HEK293 (cell line): ENCODE measurements around the gene SLC38A9.

Experiments
- CTCF ChIA-PET: fragments of 350-600 bp; formaldehyde crosslinking; extraction: SDS; loops from one replicate; lab custom pipeline; 2021; ENCODE audit warnings: antibody characterized with exemption; lab: Yijun Ruan, JAX
- POLR2A ChIA-PET: fragments of 300-600 bp; formaldehyde crosslinking; extraction: SDS; loops from one replicate; lab custom pipeline; 2020; ENCODE audit warnings: antibody characterized with exemption, inconsistent platforms; lab: Yijun Ruan, JAX
- H3K27ac ChIP-seq: fragments of 200-500 bp; sonication (Bioruptor generic); 2 replicates; pipeline ENCODE4 v1.5.1; 2014; ENCODE audit warnings: low read depth, low read length, control low read depth, inconsistent platforms; ENCODE audit errors: extremely low read depth
- H3K36me3 ChIP-seq, 2 experiments: fragments of 200-500 bp in 1 of 2; sonication (Bioruptor generic) in 1 of 2; 1 replicate in 1 of 2; 2 replicates in 1 of 2; pipeline ENCODE4 v1.5.1; 2014 to 2017; ENCODE audit warnings: inconsistent platforms in 2 of 2, low read length in 2 of 2; ENCODE audit not compliant: control insufficient read depth in 2 of 2, insufficient read depth in 1 of 2
- H3K4me1 ChIP-seq: fragments of 200-500 bp; sonication (Bioruptor generic); 2 replicates; pipeline ENCODE4 v1.5.1; 2014; ENCODE audit warnings: mild to moderate bottlenecking, low read length, inconsistent platforms; ENCODE audit not compliant: control insufficient read depth, insufficient read depth
- H3K4me3 ChIP-seq: 2 replicates; pipeline ENCODE4 v1.5.1; 2011; ENCODE audit warnings: low read depth, mild to moderate bottlenecking, control low read depth, low read length, moderate library complexity
- H3K9me3 ChIP-seq: fragments of 200-500 bp; sonication (Bioruptor generic); 2 replicates; pipeline ENCODE4 v1.5.1; 2014; ENCODE audit warnings: low read depth, low read length, inconsistent platforms; ENCODE audit not compliant: control insufficient read depth, insufficient read depth
- AEBP2 ChIP-seq: fragments of 450-650 bp; formaldehyde crosslinking; IDR thresholded peaks from 2 replicates; pipeline ENCODE4 v1.5.1; 2016; ENCODE audit warnings: missing biosample characterization, missing genetic modification characterization, borderline replicate concordance
- PBX3 ChIP-seq: sonication (generic); formaldehyde crosslinking; IDR thresholded peaks from 2 replicates; pipeline ENCODE4 v1.8.1; 2022; ENCODE audit warnings: mild to moderate bottlenecking, moderate library complexity, missing genetic modification reagents
- PRDM2 ChIP-seq: fragments of 450-650 bp; formaldehyde crosslinking; IDR thresholded peaks from 2 replicates; pipeline ENCODE4 v1.5.1; 2016; ENCODE audit warnings: missing biosample characterization, missing genetic modification characterization, borderline replicate concordance
- ZNF175 ChIP-seq: fragments of 450-650 bp; formaldehyde crosslinking; IDR thresholded peaks from 2 replicates; pipeline ENCODE4 v1.5.1; 2016; ENCODE audit warnings: missing biosample characterization, missing genetic modification characterization
- ZNF18 ChIP-seq: fragments of 450-650 bp; formaldehyde crosslinking; IDR thresholded peaks from 2 replicates; pipeline ENCODE4 v1.5.1; 2016; ENCODE audit warnings: missing biosample characterization, missing genetic modification characterization
- ZNF324 ChIP-seq: fragments of 450-650 bp; formaldehyde crosslinking; IDR thresholded peaks from 2 replicates; pipeline ENCODE4 v1.5.1; 2016; ENCODE audit warnings: missing biosample characterization, missing genetic modification characterization
- ZNF394 ChIP-seq: fragments of 450-650 bp; formaldehyde crosslinking; IDR thresholded peaks from 2 replicates; pipeline ENCODE4 v1.5.1; 2016; ENCODE audit warnings: missing biosample characterization, missing genetic modification characterization, mild to moderate bottlenecking, moderate library complexity, borderline replicate concordance
- ZNF518A ChIP-seq: fragments of 450-650 bp; formaldehyde crosslinking; conservative IDR thresholded peaks from 2 replicates; pipeline ENCODE4 v1.5.1; 2016; ENCODE audit warnings: low read depth, missing biosample characterization, missing genetic modification characterization
- ZNF558 ChIP-seq: fragments of 450-650 bp; formaldehyde crosslinking; IDR thresholded peaks from 2 replicates; pipeline ENCODE4 v1.5.1; 2016; ENCODE audit warnings: missing biosample characterization, missing genetic modification characterization
- ZNF768 ChIP-seq: fragments of 450-650 bp; formaldehyde crosslinking; IDR thresholded peaks from 2 replicates; pipeline ENCODE4 v1.5.1; 2018; ENCODE audit warnings: missing biosample characterization, mild to moderate bottlenecking, missing genetic modification characterization
- ZXDB ChIP-seq: fragments of 450-650 bp; formaldehyde crosslinking; IDR thresholded peaks from 2 replicates; pipeline ENCODE4 v1.5.1; 2016; ENCODE audit warnings: missing biosample characterization, missing genetic modification characterization

Gene SLC38A9

GRCh38 chr5:55675119-55675518, 37.0 kb downstream of the SLC38A9 start:
- no peaks in the 10 kb centered on the region for H3K9me3 ChIP-seq
- no peak overlapping the region for H3K27ac ChIP-seq
- TF ChIP-seq ZNF394 (tag by site-specific recombination) (no peak), ZNF18 (tag by site-specific recombination) (no peak), ZNF558 (tag by site-specific recombination) (no peak), AEBP2 (no peak), ZNF518A (no peak), ZXDB (tag by site-specific recombination) (no peak), ZNF175 (tag by site-specific recombination) (no peak), ZNF324 (tag by site-specific recombination) (no peak), PBX3 (CRISPR knock-in tag) (no peak), ZNF768 (no peak), PRDM2 (tag by site-specific recombination) (no peak)
- TF ChIP-seq, all 188 proteins: peak for 0
- CTCF ChIA-PET: no interaction called here
- POLR2A ChIA-PET: no interaction called here
- no peaks in the 10 kb centered on the region for H3K36me3 ChIP-seq
- H3K4me3 ChIP-seq: no peak overlapping the region
- no peaks in the 10 kb centered on the region; the same call in 1 of the 2 replicates for H3K4me1 ChIP-seq
